ENCODE data around the gene ZFP1.

ZFP1 gene

GRCh38 chr16:75176926-75177325 is 28.6 kb downstream of the ZFP1 start:
- peaks cover 17% of the 10 kb centered on the region for H3K9me3 ChIP-seq (replicated peaks; ENCODE audit: low read length)
- H3K4me3 ChIP-seq (ENCODE audit: low read length) = no peak overlapping the region
- no peak overlapping the region for H3K4me2 ChIP-seq (ENCODE audit: low read length)
- no peaks in the 10 kb centered on the region for H3K4me1 ChIP-seq (ENCODE audit: control insufficient read depth, insufficient read depth, low read length)
- no peaks in the 10 kb centered on the region for H3K36me3 ChIP-seq (ENCODE audit: insufficient read depth, low read length)
- H3K9ac ChIP-seq (ENCODE audit: low read depth, low read length) = no peak overlapping the region
- peaks cover 7% of the 10 kb centered on the region for H3K27me3 ChIP-seq (ENCODE audit: control insufficient read depth, insufficient read depth, low read length)

DNA sequence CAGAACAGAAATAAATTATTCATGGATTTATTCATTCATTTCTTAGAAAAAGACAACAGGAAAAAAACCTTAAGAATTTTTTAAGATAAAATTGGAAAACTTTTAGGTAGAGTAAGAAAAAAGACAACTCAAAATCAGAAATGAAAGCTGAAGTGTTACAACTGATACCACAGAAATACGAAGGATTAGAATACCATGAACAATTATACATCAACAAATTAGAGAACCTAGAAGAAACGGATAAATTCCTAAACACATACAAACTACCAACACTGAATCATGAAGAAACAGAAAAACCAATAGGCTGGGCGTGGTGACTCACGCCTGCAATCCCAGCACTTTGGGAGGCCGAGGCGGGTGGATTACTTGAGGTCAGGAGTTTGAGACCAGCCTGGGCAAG is 30.9 kb downstream of the ZFP1 start:
- Histone ChIP-seq H3K4me3 (ENCODE audit: low read length) (no peak overlapping the region), H3K9me3 (replicated peaks; ENCODE audit: low read length) (peaks cover 16% of the 10 kb centered on the region), H3K4me2 (ENCODE audit: low read length) (no peak overlapping the region), H3K27me3 (ENCODE audit: control insufficient read depth, insufficient read depth, low read length) (peaks cover 14% of the 10 kb centered on the region), H3K36me3 (ENCODE audit: insufficient read depth, low read length) (no peaks in the 10 kb centered on the region), H3K9ac (ENCODE audit: low read depth, low read length) (no peak overlapping the region), H3K4me1 (ENCODE audit: control insufficient read depth, insufficient read depth, low read length) (no peaks in the 10 kb centered on the region)

DNA sequence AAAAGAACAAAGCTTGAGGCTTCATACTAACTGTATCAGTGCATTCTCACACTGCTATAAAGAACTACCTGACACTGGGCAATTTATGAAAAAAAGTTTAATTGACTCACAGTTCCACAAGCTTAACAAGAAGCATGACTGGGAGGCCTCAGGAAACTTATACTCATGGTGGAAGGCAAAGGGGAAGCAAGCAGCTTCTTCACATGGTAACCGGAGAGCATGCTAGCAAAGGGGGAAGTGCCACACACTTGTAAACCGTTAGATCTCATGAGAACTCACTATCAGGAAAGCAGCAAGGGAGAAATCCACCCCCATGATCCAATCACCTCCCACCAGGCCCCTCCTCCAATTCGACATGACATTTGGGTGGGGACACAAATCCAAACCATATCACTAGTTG is 33.3 kb downstream of the ZFP1 start:
- H3K9ac ChIP-seq (ENCODE audit: low read depth, low read length) = no peak overlapping the region

GRCh38 chr16:75188832-75189477 is 40.6 kb downstream of the ZFP1 start:
- H3K4me2 ChIP-seq (ENCODE audit: low read length) = no peak overlapping the region
- no peak overlapping the region for H3K4me3 ChIP-seq (ENCODE audit: low read length)
- H3K9me3 ChIP-seq (replicated peaks; ENCODE audit: low read length) = peaks cover 4% of the 10 kb centered on the region

More for the DNA sequence above, 33.3 kb downstream of the ZFP1 start:
- no peak overlapping the region for H3K4me3 ChIP-seq (ENCODE audit: low read length)
- peaks cover 11% of the 10 kb centered on the region for H3K9me3 ChIP-seq (replicated peaks; ENCODE audit: low read length)
- peaks cover 14% of the 10 kb centered on the region for H3K27me3 ChIP-seq (ENCODE audit: control insufficient read depth, insufficient read depth, low read length)
- H3K4me1 ChIP-seq (ENCODE audit: control insufficient read depth, insufficient read depth, low read length) = no peaks in the 10 kb centered on the region
- H3K4me2 ChIP-seq (ENCODE audit: low read length) = no peak overlapping the region
- H3K36me3 ChIP-seq (ENCODE audit: insufficient read depth, low read length) = no peaks in the 10 kb centered on the region

DNA sequence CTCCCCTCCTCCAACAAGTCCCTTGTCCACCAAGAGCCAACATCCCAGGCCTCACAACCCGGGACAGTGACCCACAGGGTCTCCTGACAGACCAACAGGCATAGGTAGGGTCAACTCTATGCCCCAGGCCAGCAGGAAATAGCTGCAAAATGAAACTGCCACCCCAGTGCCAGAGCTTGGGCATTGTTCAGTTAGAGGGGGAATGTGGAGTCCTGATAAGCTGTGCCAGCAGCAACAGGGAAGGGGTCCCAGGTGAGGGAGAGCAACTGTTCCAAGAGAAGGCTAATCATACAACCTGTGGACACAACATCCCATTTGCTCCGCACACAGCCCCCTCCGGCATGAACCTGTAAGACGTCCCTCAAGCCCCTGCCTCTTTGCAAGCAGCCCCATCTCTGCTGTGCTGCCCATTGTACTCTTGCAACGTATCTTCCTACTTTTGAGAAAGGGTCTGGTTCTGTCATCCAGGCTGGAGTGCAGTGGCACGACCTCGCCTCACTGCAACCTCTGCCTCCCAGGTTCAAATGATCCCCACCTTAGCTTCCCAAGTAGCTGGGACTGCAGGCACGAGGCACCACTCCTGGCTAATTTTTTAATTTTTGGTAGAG is 41.4 kb downstream of the ZFP1 start:
- Histone ChIP-seq H3K9ac (ENCODE audit: low read depth, low read length) (no peak overlapping the region), H3K4me2 (ENCODE audit: low read length) (no peak overlapping the region), H3K4me1 (ENCODE audit: control insufficient read depth, insufficient read depth, low read length) (no peaks in the 10 kb centered on the region), H3K4me3 (ENCODE audit: low read length) (no peak overlapping the region), H3K9me3 (replicated peaks; ENCODE audit: low read length) (peaks cover 4% of the 10 kb centered on the region), H3K36me3 (ENCODE audit: insufficient read depth, low read length) (no peaks in the 10 kb centered on the region), H3K27me3 (ENCODE audit: control insufficient read depth, insufficient read depth, low read length) (peaks cover 39% of the 10 kb centered on the region)

More at GRCh38 chr16:75188832-75189477, 40.6 kb downstream of the ZFP1 start:
- no peaks in the 10 kb centered on the region for H3K36me3 ChIP-seq (ENCODE audit: insufficient read depth, low read length)
- no peak overlapping the region for H3K9ac ChIP-seq (ENCODE audit: low read depth, low read length)
- no peaks in the 10 kb centered on the region for H3K4me1 ChIP-seq (ENCODE audit: control insufficient read depth, insufficient read depth, low read length)
- H3K27me3 ChIP-seq (ENCODE audit: control insufficient read depth, insufficient read depth, low read length) = peaks cover 36% of the 10 kb centered on the region

DNA sequence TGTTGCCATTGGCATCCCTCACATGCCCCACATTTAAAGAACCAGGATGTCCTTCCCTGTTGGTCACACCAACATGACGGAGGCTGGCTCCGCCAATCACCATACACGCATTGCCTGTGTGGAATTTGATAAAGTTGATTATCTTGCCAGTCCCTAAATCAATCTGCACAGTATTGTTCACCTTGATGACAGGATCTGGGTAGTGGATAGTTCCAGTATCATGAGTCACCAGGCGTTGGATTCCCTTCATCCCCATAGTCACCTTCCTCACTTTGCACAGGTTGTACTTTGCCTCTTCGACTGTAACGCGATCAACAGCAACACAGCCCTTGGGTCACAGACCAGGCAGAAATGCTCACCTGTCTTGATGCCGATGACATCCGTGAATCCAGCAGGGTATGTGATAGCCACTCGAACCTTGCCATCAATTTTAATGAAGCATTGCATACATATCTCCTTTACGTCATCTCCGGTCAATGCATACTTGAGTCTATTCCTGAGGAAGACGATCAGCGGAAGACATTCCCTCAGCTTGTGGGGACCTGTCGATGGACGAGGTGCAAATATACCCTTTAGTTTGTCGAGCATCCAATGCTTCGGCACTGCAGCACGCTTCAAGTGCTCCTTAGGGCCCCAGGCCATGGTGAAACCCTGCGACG is 44.4 kb downstream of the ZFP1 start:
- Histone ChIP-seq H3K36me3 (ENCODE audit: insufficient read depth, low read length) (no peaks in the 10 kb centered on the region), H3K9ac (ENCODE audit: low read depth, low read length) (no peak overlapping the region), H3K27me3 (ENCODE audit: control insufficient read depth, insufficient read depth, low read length) (peaks cover 68% of the 10 kb centered on the region), H3K4me1 (ENCODE audit: control insufficient read depth, insufficient read depth, low read length) (no peaks in the 10 kb centered on the region), H3K4me3 (ENCODE audit: low read length) (no peak overlapping the region), H3K4me2 (ENCODE audit: low read length) (no peak overlapping the region), H3K9me3 (replicated peaks; ENCODE audit: low read length) (no peaks in the 10 kb centered on the region)

DNA sequence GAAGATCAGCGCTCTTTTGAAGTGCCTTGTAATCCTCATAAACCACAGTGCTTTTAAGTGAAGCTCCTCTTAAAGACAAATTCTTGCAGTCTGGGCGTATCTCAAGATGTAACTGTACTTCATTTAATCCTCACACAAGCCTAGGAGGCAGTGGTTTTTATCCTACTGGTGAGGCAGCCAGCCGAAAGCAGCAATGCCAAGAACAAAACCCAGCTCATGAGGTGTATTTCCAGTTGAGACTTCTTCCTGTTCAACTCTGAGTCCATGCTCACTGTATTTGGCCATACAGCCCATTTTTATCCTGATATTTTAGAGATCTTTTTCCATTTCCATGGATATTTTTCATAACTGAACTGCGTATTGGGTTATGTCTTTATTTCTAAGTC is 44.9 kb downstream of the ZFP1 start:
- no peaks in the 10 kb centered on the region for H3K9me3 ChIP-seq (replicated peaks; ENCODE audit: low read length)
- H3K4me2 ChIP-seq (ENCODE audit: low read length) = no peak overlapping the region
- peaks cover 72% of the 10 kb centered on the region for H3K27me3 ChIP-seq (ENCODE audit: control insufficient read depth, insufficient read depth, low read length)
- H3K4me3 ChIP-seq (ENCODE audit: low read length) = no peak overlapping the region
- H3K4me1 ChIP-seq (ENCODE audit: control insufficient read depth, insufficient read depth, low read length) = peaks cover 4% of the 10 kb centered on the region
- no peak overlapping the region for H3K9ac ChIP-seq (ENCODE audit: low read depth, low read length)
- H3K36me3 ChIP-seq (ENCODE audit: insufficient read depth, low read length) = no peaks in the 10 kb centered on the region

- Histone ChIP-seq H3K4me1 (ENCODE audit: control insufficient read depth, insufficient read depth, low read length) (peaks cover 4% of the 10 kb centered on the region), H3K4me2 (ENCODE audit: low read length) (no peak overlapping the region), H3K9me3 (replicated peaks; ENCODE audit: low read length) (no peaks in the 10 kb centered on the region), H3K9ac (ENCODE audit: low read depth, low read length) (no peak overlapping the region), H3K27me3 (ENCODE audit: control insufficient read depth, insufficient read depth, low read length) (peaks cover 68% of the 10 kb centered on the region), H3K36me3 (ENCODE audit: insufficient read depth, low read length) (no peaks in the 10 kb centered on the region), H3K4me3 (ENCODE audit: low read length) (no peak overlapping the region)
These were observed 45.6 kb downstream of the ZFP1 start for GRCh38 chr16:75193730-75194444.

- Histone ChIP-seq H3K9ac (ENCODE audit: low read depth, low read length) (no peak overlapping the region), H3K27me3 (ENCODE audit: control insufficient read depth, insufficient read depth, low read length) (peaks cover 47% of the 10 kb centered on the region), H3K4me2 (ENCODE audit: low read length) (no peak overlapping the region), H3K9me3 (replicated peaks; ENCODE audit: low read length) (no peaks in the 10 kb centered on the region), H3K4me1 (ENCODE audit: control insufficient read depth, insufficient read depth, low read length) (peaks cover 4% of the 10 kb centered on the region), H3K4me3 (ENCODE audit: low read length) (no peak overlapping the region), H3K36me3 (ENCODE audit: insufficient read depth, low read length) (no peaks in the 10 kb centered on the region)
These were observed 47.8 kb downstream of the ZFP1 start for GRCh38 chr16:75195811-75196790.

- Histone ChIP-seq H3K4me3 (ENCODE audit: low read length) (no peak overlapping the region), H3K27me3 (ENCODE audit: control insufficient read depth, insufficient read depth, low read length) (peaks cover 47% of the 10 kb centered on the region), H3K9ac (ENCODE audit: low read depth, low read length) (no peak overlapping the region), H3K9me3 (replicated peaks; ENCODE audit: low read length) (no peaks in the 10 kb centered on the region), H3K36me3 (ENCODE audit: insufficient read depth, low read length) (no peaks in the 10 kb centered on the region), H3K4me1 (ENCODE audit: control insufficient read depth, insufficient read depth, low read length) (peaks cover 4% of the 10 kb centered on the region), H3K4me2 (ENCODE audit: low read length) (no peak overlapping the region)
These were observed 48.5 kb downstream of the ZFP1 start for GRCh38 chr16:75196836-75197235.

Data from skeletal muscle satellite cell (primary cell).